NCI-H2081 (cell line): ENCODE data around the gene MARCHF9.

Experiments used
- DNase-seq, 2 experiments: peaks; one replicate each; lab custom pipeline; 2025; lab: John Stamatoyannopoulos, UW

Gene MARCHF9

GRCh38 chr12:57796996-57797395, 42.1 kb downstream of the MARCHF9 start:
- DNase-seq: no peak

GRCh38 chr12:57797933-57798332, 43.0 kb downstream of the MARCHF9 start:
- DNase-seq: no peak

GRCh38 chr12:57800965-57801364, 46.1 kb downstream of the MARCHF9 start:
- DNase-seq: no peak

- DNase-seq: no peak
These were observed 47.7 kb downstream of the MARCHF9 start for GRCh38 chr12:57802607-57803006.

GRCh38 chr12:57803319-57803893, 48.5 kb downstream of the MARCHF9 start:
- DNase-seq: peak in 1 of 2 experiments; percentile 51

GRCh38 chr12:57806677-57807076, 51.8 kb downstream of the MARCHF9 start:
- DNase-seq: no peak

GRCh38 chr12:57807285-57807684, 52.4 kb downstream of the MARCHF9 start:
- DNase-seq: no peak

GRCh38 chr12:57808351-57808750, 53.4 kb downstream of the MARCHF9 start:
- no peak for DNase-seq

GRCh38 chr12:57809425-57809824, 54.5 kb downstream of the MARCHF9 start:
- no peak for DNase-seq
